DMS53 (cell line): Measurements from ENCODE around the gene FMR1.
A peak's percentile ranks its signal among the peaks of the same experiment; 100 is the strongest.

Source experiments
- DNase-seq: peaks from one replicate; lab custom pipeline; 2025; lab: John Stamatoyannopoulos, UW

Gene FMR1

DNA sequence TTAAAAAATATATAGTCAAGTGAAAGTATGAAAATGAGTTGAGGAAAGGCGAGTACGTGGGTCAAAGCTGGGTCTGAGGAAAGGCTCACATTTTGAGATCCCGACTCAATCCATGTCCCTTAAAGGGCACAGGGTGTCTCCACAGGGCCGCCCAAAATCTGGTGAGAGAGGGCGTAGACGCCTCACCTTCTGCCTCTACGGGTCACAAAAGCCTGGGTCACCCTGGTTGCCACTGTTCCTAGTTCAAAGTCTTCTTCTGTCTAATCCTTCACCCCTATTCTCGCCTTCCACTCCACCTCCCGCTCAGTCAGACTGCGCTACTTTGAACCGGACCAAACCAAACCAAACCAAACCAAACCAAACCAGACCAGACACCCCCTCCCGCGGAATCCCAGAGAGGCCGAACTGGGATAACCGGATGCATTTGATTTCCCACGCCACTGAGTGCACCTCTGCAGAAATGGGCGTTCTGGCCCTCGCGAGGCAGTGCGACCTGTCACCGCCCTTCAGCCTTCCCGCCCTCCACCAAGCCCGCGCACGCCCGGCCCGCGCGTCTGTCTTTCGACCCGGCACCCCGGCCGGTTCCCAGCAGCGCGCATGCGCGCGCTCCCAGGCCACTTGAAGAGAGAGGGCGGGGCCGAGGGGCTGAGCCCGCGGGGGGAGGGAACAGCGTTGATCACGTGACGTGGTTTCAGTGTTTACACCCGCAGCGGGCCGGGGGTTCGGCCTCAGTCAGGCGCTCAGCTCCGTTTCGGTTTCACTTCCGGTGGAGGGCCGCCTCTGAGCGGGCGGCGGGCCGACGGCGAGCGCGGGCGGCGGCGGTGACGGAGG, at the start of gene FMR1:
Gene FMR1 (plus strand): TSS at position 728 of the 831 bp plus-strand sequence. CDS start 261 bp downstream, outside the sequence.
- peak; percentile 96 for DNase-seq

DNA sequence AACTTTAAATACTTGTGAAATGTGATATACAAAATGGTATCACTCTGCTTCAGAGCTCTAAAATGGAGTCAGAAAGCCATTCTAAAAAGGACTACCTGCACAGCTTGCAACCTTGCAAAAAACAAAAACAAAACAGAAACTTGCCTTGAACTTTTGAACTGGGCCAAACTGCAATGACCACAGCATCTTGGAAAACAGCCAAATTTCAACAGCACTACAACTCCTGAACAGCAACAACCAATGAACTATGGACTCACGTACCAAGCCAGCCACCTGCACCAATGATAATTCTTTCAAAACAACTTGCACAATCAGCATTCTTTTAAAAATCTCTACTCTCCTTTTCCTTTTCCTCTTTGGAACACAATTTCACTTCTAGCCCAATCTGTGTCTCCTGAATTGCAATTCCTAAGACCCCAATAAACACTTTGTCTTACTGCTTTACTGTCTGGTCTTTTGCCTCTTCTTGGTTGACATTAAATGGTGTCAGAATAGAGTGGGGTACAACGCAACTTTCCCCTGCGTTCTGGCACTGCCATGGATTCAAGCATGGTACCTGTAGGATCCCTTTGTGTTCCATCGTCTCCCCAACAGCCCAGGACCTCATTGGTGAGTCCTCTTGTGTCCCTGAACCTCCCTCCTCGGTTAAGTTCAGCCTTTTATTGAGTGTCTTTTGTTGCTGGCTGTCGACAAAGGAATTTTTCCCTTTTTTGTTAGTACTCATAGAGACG, 35.7 kb upstream of the FMR1 start:
- DNase-seq = peak; percentile 9

DNA sequence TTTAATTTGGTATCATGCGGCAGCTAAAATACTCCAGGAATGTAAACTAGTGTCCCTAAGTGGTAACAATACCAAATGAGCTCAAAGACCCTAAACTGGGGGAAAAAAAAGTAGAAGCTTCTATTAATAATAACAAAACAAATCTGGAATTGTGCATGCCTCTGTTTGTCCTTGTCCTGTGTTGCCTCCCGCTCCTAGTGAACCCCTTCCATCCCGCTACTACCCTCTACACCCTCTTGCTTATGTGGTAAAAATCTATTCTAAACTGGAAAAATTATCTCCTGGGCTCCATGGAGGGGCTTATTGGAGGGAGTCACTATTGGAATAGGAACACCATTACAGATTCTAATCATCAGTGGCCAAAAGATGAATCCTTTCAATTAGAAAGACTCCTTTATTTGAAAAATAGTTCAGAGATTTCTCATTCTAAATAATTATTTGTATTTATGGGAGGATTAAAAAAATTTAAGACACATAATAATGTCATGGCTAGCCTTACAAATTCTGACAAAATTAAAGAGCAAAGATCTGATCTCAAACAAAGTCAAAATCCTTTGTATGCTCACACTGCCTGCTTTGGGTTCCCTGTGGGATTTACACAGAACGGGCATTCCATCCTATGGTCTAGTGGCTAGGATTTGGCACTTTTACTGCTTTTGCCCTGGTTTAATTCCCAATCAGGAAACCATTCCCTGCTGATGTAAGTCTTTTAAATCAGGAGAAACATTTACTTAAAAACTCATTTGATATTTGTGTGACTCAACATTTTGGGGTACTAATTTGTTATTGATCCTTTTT, 34.7 kb upstream of the FMR1 start:
- DNase-seq = no peak

DNA sequence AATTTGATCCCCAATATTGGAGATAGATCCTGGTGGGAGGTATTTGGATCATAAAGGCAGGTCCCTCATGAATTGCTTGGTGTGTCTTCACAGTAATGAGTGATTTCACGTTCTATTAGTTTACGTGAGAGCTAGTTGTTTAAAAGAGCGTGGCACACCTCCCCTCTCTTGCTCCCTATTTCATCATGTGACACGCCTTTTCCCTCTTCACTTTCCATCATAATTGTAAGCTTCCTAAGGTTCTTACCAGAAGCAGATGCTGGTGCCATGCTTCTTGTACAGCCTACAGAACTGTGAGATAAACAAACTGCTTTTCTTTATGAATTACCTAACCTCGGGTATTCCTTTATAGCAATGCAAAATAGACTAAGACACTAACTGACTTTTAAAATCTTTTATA, 34.0 kb upstream of the FMR1 start:
- no peak for DNase-seq

DNA sequence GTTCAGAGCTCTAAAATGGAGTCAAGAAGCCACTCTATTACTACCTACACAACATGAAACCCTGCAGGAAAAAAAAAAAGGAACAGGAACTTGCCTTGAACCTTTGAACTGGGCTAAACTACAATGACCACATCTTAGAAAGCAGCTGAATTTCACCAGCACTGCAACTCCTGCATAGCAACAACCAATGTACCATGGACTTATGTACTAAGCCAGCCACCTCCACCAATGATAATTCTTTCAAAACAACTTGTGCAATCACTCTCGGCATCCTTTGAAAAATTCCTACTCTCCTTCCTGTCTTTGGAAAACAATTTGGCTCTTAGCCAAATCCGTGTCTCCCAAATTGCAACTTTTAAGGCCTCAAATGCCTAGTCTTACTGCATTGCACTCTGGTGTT, 26.8 kb upstream of the FMR1 start:
- DNase-seq = no peak

DNA sequence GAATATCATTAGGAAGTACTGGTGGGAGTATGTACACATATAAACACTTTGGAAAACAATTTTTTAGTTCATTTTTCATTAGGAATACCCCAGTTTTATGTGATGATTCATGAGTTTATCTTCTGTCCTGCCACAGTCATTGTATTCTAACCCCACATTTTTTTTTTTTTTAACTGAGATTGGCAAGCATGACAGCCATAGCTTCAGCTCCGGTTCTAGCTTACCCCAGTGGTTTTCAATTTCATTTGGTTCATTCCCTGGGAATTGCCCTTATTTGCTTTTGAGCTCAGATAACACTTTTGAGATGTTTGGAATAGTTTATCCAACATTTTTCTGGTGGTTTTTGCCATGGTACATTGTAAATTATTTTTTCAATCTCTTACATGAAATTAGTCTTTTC, 21.0 kb upstream of the FMR1 start:
- DNase-seq = no peak

DNA sequence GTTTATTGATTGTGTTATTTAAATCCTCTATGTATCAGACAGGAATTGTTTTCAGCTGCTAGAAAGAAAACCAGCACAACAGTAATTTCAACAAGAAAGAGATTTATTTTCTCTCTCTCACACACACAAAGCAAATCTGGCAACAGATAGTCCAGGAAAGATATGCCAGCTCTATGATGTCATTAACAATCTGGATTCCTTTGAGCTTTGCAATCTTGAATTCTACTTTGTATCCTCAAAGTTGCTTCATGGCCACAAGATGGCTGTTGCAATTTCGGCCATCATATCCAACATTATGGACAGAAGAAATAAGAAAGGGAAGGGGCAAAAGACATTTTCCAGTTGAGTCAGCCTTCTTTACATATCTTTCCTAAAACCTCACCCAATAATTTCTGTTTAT, 19.8 kb upstream of the FMR1 start:
- no peak for DNase-seq

DNA sequence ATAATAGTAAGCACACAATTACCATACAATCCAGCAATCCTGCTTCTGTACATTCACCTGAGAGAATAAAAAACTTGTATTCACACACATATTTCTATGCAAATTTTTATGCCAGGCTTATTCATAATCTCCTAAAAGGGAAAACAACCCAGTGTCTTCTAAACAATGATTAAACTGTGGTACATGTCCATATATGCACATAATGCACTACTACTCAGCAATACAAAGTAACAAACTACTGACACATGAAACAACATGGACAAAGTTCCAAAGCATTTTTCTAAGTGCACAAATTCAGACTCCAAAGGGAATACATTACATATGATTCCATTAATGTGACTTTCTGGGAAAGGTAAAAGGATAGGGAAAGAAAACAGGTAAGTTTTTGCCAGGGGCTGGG, 18.0 kb upstream of the FMR1 start:
- DNase-seq = no peak

DNA sequence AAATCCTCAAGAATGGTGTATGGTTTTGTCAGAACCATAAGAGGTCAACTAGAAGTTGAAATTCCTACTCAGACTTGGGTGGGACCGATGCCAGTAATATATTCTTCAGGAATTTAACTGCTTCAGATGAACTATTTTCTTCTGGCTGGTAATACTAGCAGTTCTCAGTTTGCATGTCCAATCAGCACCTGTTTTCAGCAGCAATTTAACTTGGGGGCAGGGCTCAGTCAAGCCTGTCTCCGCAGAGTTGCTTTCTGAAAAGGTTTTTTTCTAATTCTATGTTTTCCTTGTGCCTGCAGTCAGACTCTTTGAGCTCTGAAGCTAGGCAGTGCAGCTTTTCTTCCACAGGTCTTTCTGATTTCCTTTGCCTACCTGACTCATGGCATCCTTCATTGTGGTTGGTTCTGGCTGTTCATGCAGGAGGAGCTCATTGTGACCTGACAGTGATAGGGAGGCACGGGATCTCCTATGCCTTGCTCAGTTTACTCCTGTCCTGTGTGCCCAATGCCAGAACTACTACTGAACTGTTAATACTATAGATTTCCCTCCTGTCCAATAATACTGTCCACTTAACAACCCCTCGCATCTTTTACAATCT, 17.3 kb upstream of the FMR1 start:
- no peak for DNase-seq

DNA sequence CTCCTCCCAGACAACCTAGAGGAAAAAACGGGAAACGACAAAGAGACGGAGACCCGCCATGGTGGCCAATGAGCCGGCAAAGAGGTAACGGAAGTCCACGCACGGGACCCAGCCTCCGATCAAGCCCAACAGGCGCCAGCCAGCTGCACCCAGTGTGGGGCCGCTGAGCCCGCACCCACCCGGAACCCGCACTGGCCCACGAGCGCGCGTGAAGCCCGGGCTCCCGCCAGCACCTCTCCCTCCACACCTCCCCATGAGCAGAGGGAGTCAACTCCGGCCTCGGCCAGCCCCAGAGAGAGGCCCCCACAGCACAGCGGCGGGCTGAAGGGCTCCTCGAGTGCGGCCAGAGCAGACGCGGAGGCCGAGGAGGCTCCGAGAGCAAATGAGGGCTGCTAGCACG, 14.6 kb upstream of the FMR1 start:
- no peak for DNase-seq

DNA sequence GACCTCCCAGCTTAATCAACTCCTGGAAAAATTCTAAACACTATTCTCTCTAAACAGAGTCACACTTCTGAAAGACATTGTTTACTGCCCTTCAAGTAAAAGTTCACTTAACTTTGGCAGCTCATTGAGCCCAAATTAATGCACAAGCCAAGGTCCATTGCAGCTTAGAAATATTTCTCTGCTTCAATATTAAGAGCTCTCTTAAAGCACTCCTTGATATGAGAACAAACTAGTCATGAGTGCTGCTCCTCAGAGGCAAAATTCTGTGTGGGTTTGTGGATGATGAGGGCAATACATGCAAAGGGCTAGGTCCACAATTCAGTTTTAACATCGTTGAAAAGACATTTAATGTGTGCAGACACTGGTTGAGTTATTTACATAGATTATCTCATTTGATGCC, 12.8 kb upstream of the FMR1 start:
- no peak for DNase-seq

DNA sequence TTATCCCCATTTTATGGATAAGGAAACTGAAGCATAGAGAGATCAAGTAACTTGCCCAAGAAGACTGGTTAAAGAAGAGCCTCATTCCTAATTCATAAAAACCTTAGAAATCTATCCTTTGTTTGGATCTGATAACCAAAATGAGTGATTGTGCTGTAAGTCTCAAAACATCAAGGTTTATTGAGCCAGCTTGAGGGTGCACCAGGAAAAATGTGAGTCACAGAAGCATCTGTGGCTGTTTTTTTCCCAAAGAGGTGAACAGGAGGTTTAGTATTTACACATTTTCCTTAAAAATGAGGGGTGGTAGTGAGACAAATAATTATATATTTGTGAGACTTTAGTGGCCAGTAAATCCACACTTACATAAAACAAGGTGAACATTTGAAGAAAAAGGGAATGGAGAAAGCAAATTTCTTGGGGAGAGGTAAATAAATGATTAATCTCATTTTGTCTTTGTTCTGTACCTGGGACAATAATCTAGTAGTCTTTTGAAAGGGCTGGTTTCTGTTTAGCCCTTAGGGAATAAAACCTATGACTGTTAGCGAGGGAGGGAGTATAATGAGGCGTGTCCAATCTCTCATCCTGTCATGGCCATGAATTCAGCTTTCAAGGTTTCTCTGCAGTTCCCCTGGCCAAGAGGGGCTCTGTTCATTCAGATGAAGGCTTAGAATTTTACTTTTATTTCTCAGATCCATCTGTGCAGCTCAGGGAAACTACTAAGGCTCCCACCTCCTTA, 12.2 kb upstream of the FMR1 start:
- no peak for DNase-seq

DNA sequence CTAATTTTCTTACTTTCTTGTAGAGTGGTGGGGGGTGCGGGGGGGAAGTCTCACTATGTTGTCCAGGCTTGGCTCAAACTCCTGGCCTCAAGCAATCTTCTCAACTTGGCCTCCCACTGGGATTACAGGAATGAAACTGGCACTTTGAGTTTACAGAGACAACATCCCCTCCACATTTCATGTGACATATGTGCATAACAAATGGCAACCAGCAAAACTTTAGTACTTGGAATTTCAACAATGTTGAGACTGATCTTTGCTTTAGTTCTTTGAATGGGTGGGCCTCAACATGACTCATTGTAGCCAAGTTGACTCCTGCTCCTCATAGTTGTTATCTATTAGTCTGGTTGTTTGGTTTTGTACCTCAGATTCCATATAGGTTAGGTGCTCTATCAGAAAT, 11.4 kb upstream of the FMR1 start:
- no peak for DNase-seq

DNA sequence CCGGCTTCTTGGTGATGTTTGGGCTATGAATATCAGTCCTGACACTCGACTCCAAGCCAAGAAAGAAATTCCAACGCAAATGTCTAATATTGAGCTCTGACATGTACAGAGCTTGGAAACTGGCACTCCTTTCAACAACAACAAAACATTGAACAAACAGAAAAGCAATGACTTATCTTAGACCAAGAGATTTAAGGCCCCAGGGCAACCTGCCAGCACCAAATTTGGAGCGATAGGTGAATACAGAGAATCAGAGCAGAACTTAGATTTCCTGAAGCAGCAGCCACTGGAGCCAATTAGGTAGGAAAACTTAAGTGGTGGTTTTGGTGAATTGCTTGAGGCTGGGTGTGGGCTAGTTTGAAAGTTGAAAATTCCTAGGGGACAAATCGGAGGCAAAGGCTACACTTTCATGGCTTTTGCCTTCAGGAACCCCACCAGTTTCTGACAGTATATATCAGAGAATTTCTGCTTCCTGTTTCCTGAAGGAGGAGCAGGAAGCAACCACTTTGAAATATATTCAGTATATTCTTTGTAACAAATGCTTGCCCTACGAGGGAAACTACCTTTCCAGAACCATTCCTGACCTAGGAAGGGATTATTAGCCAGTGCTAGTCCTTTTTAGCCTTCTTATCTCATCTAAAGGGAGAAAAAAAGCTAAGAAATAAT, 10.1 kb upstream of the FMR1 start:
- peak; percentile 7 for DNase-seq

DNA sequence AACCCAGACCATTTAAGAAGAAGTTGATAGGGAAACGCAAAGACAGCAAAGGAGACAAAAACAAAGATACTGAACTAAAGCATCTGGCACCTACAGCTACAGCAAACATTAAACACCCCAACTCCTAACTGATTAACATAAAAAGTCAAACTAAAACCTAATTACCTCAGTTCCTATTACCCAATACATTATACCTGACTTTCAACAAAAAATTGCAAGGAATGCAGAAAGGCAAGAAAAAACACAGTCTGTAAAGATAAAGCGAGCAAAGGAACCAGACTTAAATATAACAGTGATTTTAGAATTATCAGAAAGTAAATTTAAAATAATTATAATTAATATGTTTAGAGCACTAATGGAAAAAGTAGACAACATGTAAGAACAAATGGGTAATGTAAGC, 9.4 kb upstream of the FMR1 start:
- DNase-seq = no peak

DNA sequence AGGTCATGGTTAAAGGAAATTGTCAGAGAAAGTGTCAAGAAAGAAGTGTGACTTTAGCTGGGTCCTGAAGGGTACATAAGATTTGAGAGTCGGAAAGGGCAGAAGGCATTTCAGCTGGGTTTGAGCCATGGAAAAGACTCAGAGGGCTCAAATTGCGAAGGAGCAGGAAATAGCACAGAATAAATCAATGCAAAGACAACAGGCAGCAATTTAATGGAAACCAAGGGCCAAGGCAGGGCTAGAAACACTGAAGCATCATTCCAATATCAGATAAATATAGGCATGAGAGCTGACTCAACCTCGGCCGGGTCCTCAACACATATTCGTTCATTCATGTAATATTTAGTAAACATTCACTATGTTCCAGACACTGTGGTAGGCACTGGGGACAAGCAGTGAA, 3.6 kb upstream of the FMR1 start:
- no peak for DNase-seq

DNA sequence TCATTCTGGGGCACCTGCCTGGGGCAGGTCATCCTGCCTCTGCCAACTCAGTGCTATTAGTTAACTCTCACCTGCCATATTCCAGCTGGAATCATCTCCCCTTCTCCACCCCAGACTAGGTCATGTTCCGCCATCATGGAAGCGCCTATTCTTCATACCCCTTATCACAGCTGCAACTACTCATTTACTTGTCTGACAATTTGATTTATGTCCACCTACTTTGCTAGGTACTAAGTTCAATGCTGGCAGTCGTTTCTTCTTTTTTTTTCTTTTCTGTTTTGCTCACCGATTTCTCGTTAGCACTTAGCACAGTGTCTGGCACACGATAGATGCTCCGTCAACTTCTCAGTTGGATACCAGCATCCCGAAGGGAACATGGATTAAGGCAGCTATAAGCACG, 1.1 kb upstream of the FMR1 start:
- DNase-seq = no peak

DNA sequence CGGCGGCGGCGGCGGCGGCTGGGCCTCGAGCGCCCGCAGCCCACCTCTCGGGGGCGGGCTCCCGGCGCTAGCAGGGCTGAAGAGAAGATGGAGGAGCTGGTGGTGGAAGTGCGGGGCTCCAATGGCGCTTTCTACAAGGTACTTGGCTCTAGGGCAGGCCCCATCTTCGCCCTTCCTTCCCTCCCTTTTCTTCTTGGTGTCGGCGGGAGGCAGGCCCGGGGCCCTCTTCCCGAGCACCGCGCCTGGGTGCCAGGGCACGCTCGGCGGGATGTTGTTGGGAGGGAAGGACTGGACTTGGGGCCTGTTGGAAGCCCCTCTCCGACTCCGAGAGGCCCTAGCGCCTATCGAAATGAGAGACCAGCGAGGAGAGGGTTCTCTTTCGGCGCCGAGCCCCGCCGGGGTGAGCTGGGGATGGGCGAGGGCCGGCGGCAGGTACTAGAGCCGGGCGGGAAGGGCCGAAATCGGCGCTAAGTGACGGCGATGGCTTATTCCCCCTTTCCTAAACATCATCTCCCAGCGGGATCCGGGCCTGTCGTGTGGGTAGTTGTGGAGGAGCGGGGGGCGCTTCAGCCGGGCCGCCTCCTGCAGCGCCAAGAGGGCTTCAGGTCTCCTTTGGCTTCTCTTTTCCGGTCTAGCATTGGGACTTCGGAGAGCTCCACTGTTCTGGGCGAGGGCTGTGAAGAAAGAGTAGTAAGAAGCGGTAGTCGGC, 528 bp downstream of the FMR1 start:
- DNase-seq = peak; percentile 65

DNA sequence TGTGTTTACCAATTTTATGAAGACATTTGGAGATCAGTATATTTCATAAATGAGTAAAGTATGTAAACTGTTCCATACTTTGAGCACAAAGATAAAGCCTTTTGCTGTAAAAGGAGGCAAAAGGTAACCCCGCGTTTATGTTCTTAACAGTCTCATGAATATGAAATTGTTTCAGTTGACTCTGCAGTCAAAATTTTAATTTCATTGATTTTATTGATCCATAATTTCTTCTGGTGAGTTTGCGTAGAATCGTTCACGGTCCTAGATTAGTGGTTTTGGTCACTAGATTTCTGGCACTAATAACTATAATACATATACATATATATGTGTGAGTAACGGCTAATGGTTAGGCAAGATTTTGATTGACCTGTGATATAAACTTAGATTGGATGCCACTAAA, 1.9 kb downstream of the FMR1 start:
- no peak for DNase-seq

DNA sequence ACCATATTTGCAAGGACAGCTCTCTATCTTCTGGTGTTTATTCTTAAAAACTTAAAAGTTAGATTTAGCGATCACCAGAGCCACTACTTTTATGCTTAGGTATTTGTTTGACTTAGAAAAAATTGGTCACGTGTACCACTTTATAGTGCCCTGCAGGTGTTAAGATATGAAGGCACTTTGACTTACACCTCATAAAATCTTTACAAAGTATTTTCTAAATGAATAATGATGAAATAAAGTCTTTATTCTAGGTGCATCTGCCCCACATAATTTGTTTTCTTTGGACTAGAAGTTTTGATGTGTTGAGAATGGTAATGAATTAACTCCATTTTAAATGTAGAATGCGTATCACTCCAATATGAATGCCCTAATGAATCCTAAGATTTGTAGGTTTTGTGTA, 2.9 kb downstream of the FMR1 start:
- no peak for DNase-seq
